H1 (cell line): ENCODE measurements around the gene PEPD.

ENCODE experiments used
- BACH1 ChIP-seq: IDR thresholded peaks from 2 replicates; pipeline ENCODE4 v1.6.1; 2012; ENCODE audit warnings: low read length, improper control_type of control experiment
- CREB1 ChIP-seq: IDR thresholded peaks from 2 replicates; pipeline ENCODE4 v1.6.1; 2012; ENCODE audit warnings: inconsistent platforms
- JUN ChIP-seq: IDR thresholded peaks from 2 replicates; pipeline ENCODE4 v1.6.1; 2011; ENCODE audit warnings: low read depth, mild to moderate bottlenecking, improper control_type of control experiment, low read length
- POLR2A ChIP-seq, 2 experiments: IDR thresholded peaks; 1 replicate in 1 of 2; 2 replicates in 1 of 2; pipeline ENCODE4 v1.6.1; 2011; ENCODE audit warnings: low read depth in 2 of 2, low read length in 2 of 2, mild to moderate bottlenecking in 2 of 2; ENCODE audit errors: control extremely low read depth in 1 of 2
- POLR2AphosphoS5 ChIP-seq: IDR thresholded peaks from 2 replicates; pipeline ENCODE4 v1.6.1; 2011; ENCODE audit warnings: low read depth, low read length
- RFX5 ChIP-seq: IDR thresholded peaks from 2 replicates; pipeline ENCODE4 v1.6.1; 2011; ENCODE audit warnings: low read depth, low read length, improper control_type of control experiment, borderline replicate concordance
- SRF ChIP-seq: IDR thresholded peaks from 2 replicates; pipeline ENCODE4 v1.6.1; 2011; ENCODE audit warnings: mild to moderate bottlenecking, low read depth, low read length, moderate library complexity
- SUZ12 ChIP-seq: fragments of 200-600 bp; sonication (generic); IDR thresholded peaks from 2 replicates; pipeline ENCODE4 v1.6.1; 2012; ENCODE audit warnings: mild to moderate bottlenecking, inconsistent platforms, low read length, moderate library complexity, mixed read lengths
- TAF1 ChIP-seq: IDR thresholded peaks from 2 replicates; pipeline ENCODE4 v1.6.1; 2011; ENCODE audit warnings: mild to moderate bottlenecking, low read depth, low read length
- TCF12 ChIP-seq: IDR thresholded peaks from 2 replicates; pipeline ENCODE4 v1.6.1; 2011; ENCODE audit warnings: low read depth, mild to moderate bottlenecking, low read length
- ZNF274 ChIP-seq: IDR thresholded peaks from 2 replicates; pipeline ENCODE4 v1.7.0; 2012; ENCODE audit warnings: low read length, borderline replicate concordance; ENCODE audit errors: extremely low read depth
- TF ChIP-seq, protein P1 (sequence below), 3 experiments: IDR thresholded peaks; 1 replicate in 2 of 3; 2 replicates in 1 of 3; pipeline versions ENCODE4 v1.5.1 to v1.6.1; 2011; ENCODE audit warnings: low read length in 3 of 3, mild to moderate bottlenecking in 3 of 3, inconsistent platforms in 2 of 3, low read depth in 1 of 3, moderate library complexity in 1 of 3; ENCODE audit not compliant: insufficient read depth in 1 of 3; ENCODE audit errors: control extremely low read depth in 1 of 3
- TF ChIP-seq, protein P2 (sequence below): IDR thresholded peaks from 2 replicates; pipeline ENCODE4 v1.6.1; 2011; ENCODE audit warnings: low read depth, mild to moderate bottlenecking, low read length; ENCODE audit not compliant: insufficient read depth
- TF ChIP-seq, protein P3 (sequence below): IDR thresholded peaks from 2 replicates; pipeline ENCODE4 v1.6.1; 2012; ENCODE audit warnings: inconsistent platforms

DNA sequence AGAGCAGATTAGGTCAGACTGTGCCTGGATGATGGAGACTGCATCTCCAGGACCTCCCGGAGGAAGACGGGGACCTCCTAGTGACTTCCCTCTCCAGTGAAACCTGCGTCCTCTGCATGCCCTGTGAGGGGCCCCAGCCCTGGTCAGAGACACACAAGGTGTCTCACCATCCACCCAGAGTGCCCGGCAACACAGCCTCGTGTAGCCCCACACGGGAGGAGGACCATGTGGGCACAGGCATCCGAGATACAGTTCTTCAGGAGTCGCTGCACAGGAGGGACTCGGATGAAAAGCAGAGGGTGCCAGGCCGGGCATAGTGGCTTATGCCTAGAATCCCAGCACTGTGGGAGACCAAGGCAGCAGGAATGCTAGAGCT lies 64.8 kb downstream of the PEPD start:
- TF ChIP-seq BACH1 (no peak), POLR2A (IDR thresholded peaks at IDR 0.05; ENCODE audit: control extremely low read depth in 1 of 2, low read depth in 2 of 2, low read length in 2 of 2) (no peak), SUZ12 (no peak), POLR2AphosphoS5 (no peak), ZNF274 (no peak), CREB1 (no peak), TCF12 (no peak), SRF (no peak), TAF1 (no peak), JUN (no peak), RFX5 (no peak)
- TF ChIP-seq, protein P1, sequence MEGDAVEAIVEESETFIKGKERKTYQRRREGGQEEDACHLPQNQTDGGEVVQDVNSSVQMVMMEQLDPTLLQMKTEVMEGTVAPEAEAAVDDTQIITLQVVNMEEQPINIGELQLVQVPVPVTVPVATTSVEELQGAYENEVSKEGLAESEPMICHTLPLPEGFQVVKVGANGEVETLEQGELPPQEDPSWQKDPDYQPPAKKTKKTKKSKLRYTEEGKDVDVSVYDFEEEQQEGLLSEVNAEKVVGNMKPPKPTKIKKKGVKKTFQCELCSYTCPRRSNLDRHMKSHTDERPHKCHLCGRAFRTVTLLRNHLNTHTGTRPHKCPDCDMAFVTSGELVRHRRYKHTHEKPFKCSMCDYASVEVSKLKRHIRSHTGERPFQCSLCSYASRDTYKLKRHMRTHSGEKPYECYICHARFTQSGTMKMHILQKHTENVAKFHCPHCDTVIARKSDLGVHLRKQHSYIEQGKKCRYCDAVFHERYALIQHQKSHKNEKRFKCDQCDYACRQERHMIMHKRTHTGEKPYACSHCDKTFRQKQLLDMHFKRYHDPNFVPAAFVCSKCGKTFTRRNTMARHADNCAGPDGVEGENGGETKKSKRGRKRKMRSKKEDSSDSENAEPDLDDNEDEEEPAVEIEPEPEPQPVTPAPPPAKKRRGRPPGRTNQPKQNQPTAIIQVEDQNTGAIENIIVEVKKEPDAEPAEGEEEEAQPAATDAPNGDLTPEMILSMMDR (IDR thresholded peaks at IDR 0.05; ENCODE audit: control extremely low read depth in 1 of 3, insufficient read depth in 1 of 3, low read depth in 1 of 3, low read length in 3 of 3) = no peak
- TF ChIP-seq, protein P2, sequence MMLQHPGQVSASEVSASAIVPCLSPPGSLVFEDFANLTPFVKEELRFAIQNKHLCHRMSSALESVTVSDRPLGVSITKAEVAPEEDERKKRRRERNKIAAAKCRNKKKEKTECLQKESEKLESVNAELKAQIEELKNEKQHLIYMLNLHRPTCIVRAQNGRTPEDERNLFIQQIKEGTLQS = no peak
- TF ChIP-seq, protein P3, sequence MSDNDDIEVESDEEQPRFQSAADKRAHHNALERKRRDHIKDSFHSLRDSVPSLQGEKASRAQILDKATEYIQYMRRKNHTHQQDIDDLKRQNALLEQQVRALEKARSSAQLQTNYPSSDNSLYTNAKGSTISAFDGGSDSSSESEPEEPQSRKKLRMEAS = no peak
